ENCODE measurements around the gene YKT6.

Gene YKT6

GRCh38 chr7:44218418-44219201 is 17.8 kb downstream of the YKT6 start:
- no peak for DNase-seq (ENCODE audit: low spot score)

- no peak for DNase-seq (ENCODE audit: low spot score)
These were observed 18.7 kb downstream of the YKT6 start for GRCh38 chr7:44219371-44220045.

- DNase-seq (ENCODE audit: low spot score): no peak
These were observed 19.2 kb downstream of the YKT6 start for GRCh38 chr7:44220046-44220357.

DNA sequence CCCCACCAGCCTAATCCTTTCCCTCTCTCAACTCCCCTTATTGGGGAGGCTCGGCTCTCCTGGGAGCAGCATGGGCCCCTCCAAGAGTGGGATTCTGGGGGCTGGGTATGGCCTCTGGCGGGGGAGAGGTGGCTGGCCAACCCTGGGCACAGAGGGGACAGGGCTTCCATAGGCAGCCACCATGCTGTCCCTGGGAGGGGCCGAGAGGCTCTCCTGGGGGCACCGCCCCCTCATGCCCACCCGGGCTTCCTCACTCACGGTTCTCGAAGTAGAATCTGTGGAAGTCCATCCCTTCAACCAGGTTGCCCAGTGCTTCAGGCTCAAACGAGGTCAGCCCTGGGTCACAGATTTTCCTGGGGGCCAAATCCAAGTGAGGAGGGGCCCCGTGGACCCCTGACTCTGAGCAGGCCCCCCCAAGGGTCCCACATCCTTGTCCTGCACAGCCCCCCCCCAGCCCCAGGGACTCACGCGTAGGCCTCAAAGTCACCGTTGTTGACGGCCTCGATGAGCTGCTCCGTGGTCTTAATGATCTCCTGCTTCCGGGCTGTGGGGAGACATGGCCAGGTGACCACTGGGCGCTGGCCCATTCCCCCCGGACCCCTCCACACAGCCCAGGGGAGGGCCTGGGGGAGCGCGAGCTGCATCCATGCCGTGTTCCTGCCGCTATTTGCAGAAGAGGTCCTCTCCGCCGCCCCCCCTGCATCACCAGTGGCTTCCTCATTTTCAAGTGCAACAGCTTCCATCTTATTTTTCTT is 19.8 kb downstream of the YKT6 start:
- no peak for DNase-seq (ENCODE audit: low spot score)

- DNase-seq (ENCODE audit: low spot score): no peak
These were observed 20.5 kb downstream of the YKT6 start for GRCh38 chr7:44221231-44221791.

GRCh38 chr7:44222074-44222473 is 21.3 kb downstream of the YKT6 start:
- DNase-seq (ENCODE audit: low spot score): no peak

DNA sequence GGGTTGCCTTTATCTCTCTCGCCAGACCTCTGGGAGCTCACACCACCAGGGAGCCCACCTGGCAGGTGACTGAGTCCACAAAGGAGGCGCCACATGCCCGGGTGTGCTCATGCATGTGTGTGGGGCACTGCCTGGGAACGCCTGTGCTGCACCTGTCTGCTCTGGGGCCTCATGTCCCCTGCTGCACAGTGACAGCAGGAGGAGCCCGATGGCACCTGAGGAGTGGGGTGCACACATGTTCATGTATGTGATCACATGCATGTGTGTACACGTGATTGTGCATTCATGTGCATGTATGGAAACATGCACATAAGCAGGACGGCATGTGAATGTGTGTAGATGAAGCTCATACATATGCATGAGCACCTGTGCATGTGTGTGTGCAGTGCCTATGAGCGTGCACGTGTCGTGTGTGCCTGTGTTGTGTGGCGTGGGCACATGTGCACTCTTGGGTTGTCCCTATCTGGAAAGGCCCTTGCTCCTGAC is 22.0 kb downstream of the YKT6 start:
- DNase-seq (ENCODE audit: low spot score): no peak

- no peak for DNase-seq (ENCODE audit: low spot score)
These were observed 22.7 kb downstream of the YKT6 start for GRCh38 chr7:44223362-44224079.

GRCh38 chr7:44224080-44224973 is 23.5 kb downstream of the YKT6 start:
- no peak for DNase-seq (ENCODE audit: low spot score)

- DNase-seq (ENCODE audit: low spot score): no peak
These were observed 24.3 kb downstream of the YKT6 start for GRCh38 chr7:44224974-44225565.

DNA sequence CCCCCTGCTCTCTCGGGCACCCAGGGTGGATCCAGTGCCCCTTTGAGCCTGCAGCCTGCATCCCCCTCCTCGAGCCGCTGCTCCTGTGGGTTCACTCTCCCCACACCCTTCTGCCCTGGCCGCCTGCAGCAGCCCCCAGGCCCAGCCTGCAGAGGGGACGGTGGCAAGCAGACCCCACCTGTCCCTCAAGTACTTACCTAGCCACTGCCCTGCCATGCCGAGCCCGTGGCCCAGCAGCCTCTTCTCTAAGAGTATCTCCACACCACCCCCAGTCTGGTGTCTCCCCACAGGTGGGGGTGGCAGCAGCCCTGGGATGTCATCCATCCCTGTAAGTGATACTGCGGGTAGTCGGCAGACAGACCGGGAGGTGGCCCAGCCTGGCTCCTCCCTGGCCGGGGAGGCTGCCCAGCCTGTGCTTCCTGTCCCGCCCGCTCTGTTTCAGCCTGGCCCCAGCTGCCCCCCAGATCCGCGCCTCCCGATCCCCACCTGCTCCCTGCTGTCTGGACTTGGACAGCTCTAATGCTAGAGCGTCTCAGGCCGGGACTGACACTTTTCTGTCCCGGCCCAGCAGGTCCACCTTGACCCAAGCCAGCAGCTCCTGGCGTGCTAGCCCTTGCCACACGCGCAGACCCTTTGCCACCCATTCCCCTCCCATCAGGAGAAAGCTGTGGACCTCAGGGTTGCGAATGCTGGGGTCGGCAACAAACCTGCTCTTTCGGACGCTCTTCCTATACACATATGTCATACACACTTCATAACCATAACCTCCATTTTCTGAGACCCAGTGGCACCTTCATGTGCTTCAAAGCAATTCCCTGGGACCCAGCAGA is 25.0 kb downstream of the YKT6 start:
- no peak for DNase-seq (ENCODE audit: low spot score)

DNA sequence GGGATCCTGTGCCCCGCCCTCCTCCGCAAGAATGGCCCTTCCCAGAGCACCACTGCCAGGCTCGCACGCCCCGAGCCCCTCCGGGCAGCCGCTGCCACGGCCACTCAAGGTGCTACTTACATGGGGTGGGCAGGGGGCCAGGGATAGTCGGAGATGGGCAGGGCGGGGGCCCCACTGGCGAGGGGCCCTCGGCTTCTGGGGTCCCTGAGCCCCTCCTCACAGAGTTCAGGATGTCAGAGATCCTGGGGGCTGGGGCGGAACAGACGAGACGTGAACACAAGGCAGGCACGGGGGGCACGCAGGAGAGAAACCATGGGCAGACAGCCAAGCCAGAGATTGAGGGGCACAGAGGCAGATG is 25.6 kb downstream of the YKT6 start:
- no peak for DNase-seq (ENCODE audit: low spot score)

DNA sequence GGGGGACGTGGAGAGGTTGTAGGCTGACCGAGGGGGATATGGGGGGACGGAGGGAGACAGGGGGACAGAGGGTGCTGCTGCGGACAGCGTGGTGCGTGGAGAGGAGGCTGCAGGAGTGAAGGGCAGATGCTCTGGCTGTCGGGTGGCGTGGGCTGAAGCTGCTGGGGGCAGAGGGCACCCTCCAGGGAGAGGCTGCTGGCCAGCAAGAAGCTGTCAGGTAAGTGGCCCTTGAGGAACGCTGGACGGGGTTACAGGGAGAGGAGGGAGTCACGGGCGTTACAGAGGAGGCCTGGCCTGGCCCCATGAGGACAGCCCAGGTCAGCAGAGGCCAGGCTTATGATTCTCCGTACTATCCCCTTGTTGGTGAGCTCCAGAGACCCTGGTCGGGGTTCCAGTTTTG is 27.1 kb downstream of the YKT6 start:
- DNase-seq (ENCODE audit: low spot score): no peak

- no peak for DNase-seq (ENCODE audit: low spot score)
These were observed 28.0 kb downstream of the YKT6 start for GRCh38 chr7:44228571-44229350.

DNA sequence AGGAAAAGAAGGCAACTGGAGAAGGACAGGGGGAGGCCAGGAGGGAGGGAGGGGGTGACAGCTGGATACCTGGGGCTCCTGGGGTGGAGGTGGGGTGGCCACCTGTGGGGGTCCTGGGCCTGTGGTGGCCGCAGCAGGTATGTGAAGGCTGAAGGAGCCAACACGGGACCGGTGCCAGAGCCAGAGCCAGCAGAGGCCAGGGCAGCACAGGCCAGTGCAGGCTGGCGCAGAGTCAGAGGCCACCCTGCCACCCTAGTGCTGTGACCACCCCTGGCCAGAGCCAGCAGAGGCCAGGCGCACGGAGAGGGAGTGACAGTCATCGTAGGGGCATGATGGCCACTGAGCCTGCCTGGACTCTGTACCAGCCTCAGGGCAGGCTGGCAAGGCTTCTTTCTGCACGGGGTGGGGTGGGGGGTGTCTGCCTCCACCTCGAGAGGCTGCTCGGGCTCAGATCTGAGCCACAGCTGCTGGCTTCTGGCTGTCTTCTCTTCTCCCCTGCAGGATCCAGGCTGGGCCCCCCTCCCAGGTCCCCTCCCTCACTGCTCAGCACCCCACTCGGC is 28.8 kb downstream of the YKT6 start:
- no peak for DNase-seq (ENCODE audit: low spot score)

DNA sequence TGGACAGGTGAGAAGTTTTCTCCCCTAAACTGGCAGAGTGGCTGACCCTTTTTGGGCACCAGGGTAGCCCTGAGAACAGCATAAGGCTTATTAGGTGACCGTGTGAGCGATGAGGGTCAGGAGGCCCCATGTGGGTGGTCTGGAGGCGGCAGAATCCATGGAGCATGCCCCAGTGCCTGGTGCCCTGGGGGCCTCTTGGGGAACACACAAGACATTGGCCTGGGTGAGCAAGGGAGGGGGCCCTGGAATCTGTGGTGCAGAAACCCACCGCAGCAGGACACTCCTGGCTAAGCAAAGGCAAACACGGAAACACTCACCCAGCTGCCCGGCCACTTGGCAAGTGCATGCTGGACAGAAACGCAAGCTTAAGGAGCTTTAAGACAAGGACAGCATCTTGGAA is 29.5 kb downstream of the YKT6 start:
- DNase-seq (ENCODE audit: low spot score): no peak

DNA sequence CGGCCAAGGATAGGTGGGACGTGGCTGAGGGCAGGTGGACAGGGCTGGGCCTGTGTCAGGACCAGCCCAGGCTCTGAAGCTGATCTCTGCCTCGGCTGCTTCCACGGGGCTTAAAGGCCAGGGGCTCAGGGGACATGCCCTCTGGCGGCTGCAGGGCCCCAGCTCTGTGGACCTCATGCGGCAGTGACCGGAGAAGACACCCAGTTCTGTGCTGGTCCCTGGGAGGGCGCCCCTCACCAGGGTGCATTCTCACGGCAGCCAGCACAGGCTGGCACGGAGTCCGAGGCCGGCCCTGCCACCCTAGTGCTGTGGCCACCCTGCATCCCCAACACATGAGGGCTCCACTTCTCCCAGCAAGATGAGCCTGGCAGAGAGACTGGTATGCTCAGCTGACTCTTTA is 30.3 kb downstream of the YKT6 start:
- no peak for DNase-seq (ENCODE audit: low spot score)

- DNase-seq (ENCODE audit: low spot score): no peak
These were observed 31.6 kb downstream of the YKT6 start for GRCh38 chr7:44232396-44232795.

Measured in hematopoietic multipotent progenitor cell treated with erythropoietin and hydrocortisone succinate and interleukin-3 and kit ligand, for 17 days (in vitro differentiated cells).